AG04450 (cell line): ENCODE data around the gene CRIM1. TPM values are rescaled to one million over a fixed set of nuclear protein-coding genes. Genes with fewer than 3 reads are reported as not detected.

Experiments used
- CTCF ChIA-PET: fragments of 300-600, 350-600 bp; formaldehyde crosslinking; extraction: SDS; loops from one replicate; lab custom pipeline; 2022; ENCODE audit warnings: antibody characterized with exemption, inconsistent platforms; lab: Charles Lee
- POLR2A ChIA-PET: fragments of 350-600 bp; formaldehyde crosslinking; extraction: SDS; loops from one replicate; lab custom pipeline; 2021; ENCODE audit warnings: antibody characterized with exemption, inconsistent platforms; lab: Yijun Ruan, JAX
- DNase-seq: peaks from one replicate; pipeline ENCODE4 v3.0.0-alpha.2; 2011; ENCODE audit warnings: low read depth, low spot score
- H3K27ac ChIP-seq: one replicate; pipeline ENCODE4 v1.5.1; 2012; ENCODE audit warnings: low read depth, low read length, control low read depth
- H3K27me3 ChIP-seq: one replicate; pipeline ENCODE4 v1.6.0; 2012; ENCODE audit warnings: low read length; ENCODE audit not compliant: control insufficient read depth, insufficient read depth
- H3K4me3 ChIP-seq: 2 replicates; pipeline ENCODE4 v1.5.1; 2011; ENCODE audit warnings: mild to moderate bottlenecking, low read depth, low read length, control low read depth
- H3K9me3 ChIP-seq: 2 replicates; pipeline ENCODE4 v1.5.1; 2012; ENCODE audit warnings: low read length; ENCODE audit not compliant: control insufficient read depth, insufficient read depth
- CTCF ChIP-seq: IDR thresholded peaks from 2 replicates; pipeline ENCODE4 v1.5.1; 2011; ENCODE audit warnings: low read depth, low read length, control low read depth, inconsistent platforms
- polyA plus RNA-seq: library from polyadenylated mRNA; depleted of rRNA; stranded (reverse); fragments of >200 nt; gene quantifications from 2 replicates; pipeline ENCODE4 v1.2.3, GENCODE V29; 2011

Gene CRIM1
- polyA plus RNA-seq, 1 experiment = 142 TPM

GRCh38 chr2:36463365-36463764 is 107.8 kb downstream of the CRIM1 start:
- Histone ChIP-seq H3K9me3 (no peaks in the 10 kb centered on the region), H3K4me3 (no peak overlapping the region), H3K27ac (no peak overlapping the region), H3K27me3 (no peaks in the 10 kb centered on the region)
- ChIA-PET CTCF (no interaction called here), POLR2A (no interaction called here)
- DNase-seq = no peak
- no peak for TF ChIP-seq CTCF

GRCh38 chr2:36464006-36464721 is 108.6 kb downstream of the CRIM1 start:
- TF ChIP-seq CTCF = no peak
- POLR2A ChIA-PET = no interaction called here
- no peaks in the 10 kb centered on the region for H3K9me3 ChIP-seq
- DNase-seq = no peak
- CTCF ChIA-PET = no interaction called here
- no peak overlapping the region for H3K27ac ChIP-seq
- H3K4me3 ChIP-seq = no peak overlapping the region
- H3K27me3 ChIP-seq = no peaks in the 10 kb centered on the region

- Histone ChIP-seq H3K4me3 (no peak overlapping the region), H3K27me3 (no peaks in the 10 kb centered on the region), H3K9me3 (no peaks in the 10 kb centered on the region), H3K27ac (no peak overlapping the region)
- CTCF ChIA-PET = no interaction called here
- POLR2A ChIA-PET = no interaction called here
- no peak for DNase-seq
- TF ChIP-seq CTCF = no peak
Measured at GRCh38 chr2:36466135-36466534, 110.6 kb downstream of the CRIM1 start.

- TF ChIP-seq CTCF = no peak
- H3K27me3 ChIP-seq = no peaks in the 10 kb centered on the region
- CTCF ChIA-PET = interaction anchor here (1.5 kb wide), 1 partner anchor 8 kb away, joined by 3 read pairs; no protein-coding TSS in a partner anchor
- DNase-seq = no peak
- POLR2A ChIA-PET = interaction anchor here (1.0 to 1.7 kb wide), 2 partner anchors 17 to 19 kb away, joined by 3 read pairs; no protein-coding TSS in a partner anchor
- peak overlapping the region; percentile 72 for H3K27ac ChIP-seq
- no peak overlapping the region for H3K4me3 ChIP-seq
- peaks cover 2% of the 10 kb centered on the region; the same call in 1 of the 2 replicates for H3K9me3 ChIP-seq
Measured at GRCh38 chr2:36468463-36469105, 113.0 kb downstream of the CRIM1 start.

GRCh38 chr2:36469106-36469477 is 113.5 kb downstream of the CRIM1 start:
- H3K9me3 ChIP-seq = peaks cover 2% of the 10 kb centered on the region; the same call in 1 of the 2 replicates
- ChIA-PET POLR2A (interaction anchor here (1.0 to 1.7 kb wide), 2 partner anchors 16 to 18 kb away, joined by 3 read pairs; no protein-coding TSS in a partner anchor), CTCF (interaction anchor here (1.5 kb wide), 1 partner anchor 9 kb away, joined by 3 read pairs; no protein-coding TSS in a partner anchor)
- no peak for TF ChIP-seq CTCF
- H3K27ac ChIP-seq = peak overlapping the region; percentile 33
- no peak for DNase-seq
- H3K27me3 ChIP-seq = no peaks in the 10 kb centered on the region
- H3K4me3 ChIP-seq = no peak overlapping the region
